Loucy (cell line): ENCODE data around the gene ELMO1.

Experiments
- EZH2phosphoT487 ChIP-seq: fragments of 200-600 bp; IDR thresholded peaks from 2 replicates; pipeline ENCODE4 v1.6.1; 2018; ENCODE audit warnings: antibody characterized with exemption, mild to moderate bottlenecking, moderate library complexity, borderline replicate concordance
- TF ChIP-seq, protein P1 (sequence below): fragments of 200-600 bp; sonication (generic); conservative IDR thresholded peaks from 2 replicates; pipeline ENCODE4 v1.5.1; 2014; ENCODE audit warnings: mild to moderate bottlenecking, antibody characterized with exemption, low read length

- TF ChIP-seq, protein P1, sequence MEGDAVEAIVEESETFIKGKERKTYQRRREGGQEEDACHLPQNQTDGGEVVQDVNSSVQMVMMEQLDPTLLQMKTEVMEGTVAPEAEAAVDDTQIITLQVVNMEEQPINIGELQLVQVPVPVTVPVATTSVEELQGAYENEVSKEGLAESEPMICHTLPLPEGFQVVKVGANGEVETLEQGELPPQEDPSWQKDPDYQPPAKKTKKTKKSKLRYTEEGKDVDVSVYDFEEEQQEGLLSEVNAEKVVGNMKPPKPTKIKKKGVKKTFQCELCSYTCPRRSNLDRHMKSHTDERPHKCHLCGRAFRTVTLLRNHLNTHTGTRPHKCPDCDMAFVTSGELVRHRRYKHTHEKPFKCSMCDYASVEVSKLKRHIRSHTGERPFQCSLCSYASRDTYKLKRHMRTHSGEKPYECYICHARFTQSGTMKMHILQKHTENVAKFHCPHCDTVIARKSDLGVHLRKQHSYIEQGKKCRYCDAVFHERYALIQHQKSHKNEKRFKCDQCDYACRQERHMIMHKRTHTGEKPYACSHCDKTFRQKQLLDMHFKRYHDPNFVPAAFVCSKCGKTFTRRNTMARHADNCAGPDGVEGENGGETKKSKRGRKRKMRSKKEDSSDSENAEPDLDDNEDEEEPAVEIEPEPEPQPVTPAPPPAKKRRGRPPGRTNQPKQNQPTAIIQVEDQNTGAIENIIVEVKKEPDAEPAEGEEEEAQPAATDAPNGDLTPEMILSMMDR = peak; percentile 99
- TF ChIP-seq EZH2phosphoT487 = no peak
Observed at GRCh38 chr7:37352974-37353948, 95.4 kb downstream of the ELMO1 start.
